Measurements from ENCODE around the gene FXYD1.

- TF ChIP-seq CTCF (IDR thresholded peaks at IDR 0.05; ENCODE audit: low read depth, low read length, missing input control) (no peak), GABPA (IDR thresholded peaks at IDR 0.05 in 1 of 2, conservative IDR thresholded peaks at IDR 0.05 in 1 of 2) (no peak), YY1 (IDR thresholded peaks at IDR 0.05) (no peak), MAX (IDR thresholded peaks at IDR 0.05) (no peak), REST (IDR thresholded peaks at IDR 0.05) (no peak), TAF1 (conservative IDR thresholded peaks at IDR 0.05) (no peak)
These were observed 45.6 kb downstream of the FXYD1 start for GRCh38 chr19:35184267-35184666.
